Sigmoid colon (tissue), 7 donors: ENCODE data around the gene CNIH4. TPM values are rescaled to one million over a fixed set of nuclear protein-coding genes. Genes with fewer than 3 reads are reported as not detected.

Source experiments
- DNase-seq: peaks from one replicate; pipeline ENCODE4 v3.0.0-alpha.2; 2019
- H3K27ac ChIP-seq, 4 donors: fragments of 200-600 bp; sonication (generic); one replicate each; pipeline ENCODE4 v1.5.1; 2016 to 2019; ENCODE audit warnings: mild to moderate bottlenecking in 1 of 4
- H3K27me3 ChIP-seq, 3 donors: fragments of 200-600 bp; sonication (generic); one replicate each; pipeline ENCODE4 v1.5.1; 2019; ENCODE audit warnings: mild to moderate bottlenecking in 1 of 3
- H3K36me3 ChIP-seq, 4 donors: fragments of 200-600 bp; sonication (generic); one replicate each; pipeline ENCODE4 v1.5.1; 2016 to 2019
- H3K4me1 ChIP-seq, 4 donors: fragments of 200-600 bp; sonication (generic); one replicate each; pipeline ENCODE4 v1.5.1; 2017 to 2019
- H3K4me3 ChIP-seq, 4 donors: fragments of 200-600 bp; sonication (generic); one replicate each; pipeline ENCODE4 v1.5.1; 2017 to 2019; ENCODE audit warnings: mild to moderate bottlenecking in 2 of 4, moderate library complexity in 1 of 4
- H3K9me3 ChIP-seq, 4 donors: fragments of 200-600 bp in 3 of 4; sonication (generic) in 3 of 4; one replicate each; pipeline versions ENCODE4 v1.5.1 to v1.6.1; 2013 to 2019
- CTCF ChIP-seq, 4 experiments: fragments of 450-650 bp in 3 of 4; fragments of 200-600 bp in 1 of 4; IDR thresholded peaks; one replicate each; pipeline ENCODE4 v1.5.1; 2016 to 2019; ENCODE audit warnings: antibody characterized with exemption in 4 of 4, mild to moderate bottlenecking in 3 of 4, moderate library complexity in 2 of 4
- EP300 ChIP-seq, 4 donors: sonication (generic); formaldehyde crosslinking; IDR thresholded peaks; one replicate each; pipeline ENCODE4 v1.6.1; 2017; ENCODE audit warnings: antibody characterized with exemption in 4 of 4
- POLR2A ChIP-seq, 2 donors: fragments of 450-650 bp; IDR thresholded peaks; one replicate each; pipeline ENCODE4 v1.6.1; 2016; ENCODE audit warnings: antibody characterized with exemption in 2 of 2, mild to moderate bottlenecking in 2 of 2, moderate library complexity in 2 of 2
- POLR2AphosphoS5 ChIP-seq, 4 donors: sonication (generic); formaldehyde crosslinking; IDR thresholded peaks; one replicate each; pipeline ENCODE4 v1.6.1; 2017; ENCODE audit warnings: antibody characterized with exemption in 4 of 4
- WGBS, 2 donors: extraction: QIAGEN DNeasy Blood & Tissue Kit; methylation state at CpG; one replicate each; pipeline ENCODE4 v1.1.7; 2013; 5-methylcytosine and 5-hydroxymethylcytosine counted together
- intact Hi-C: fragments of 100-400 bp; cut with DNase I; formaldehyde crosslinking; loops from one replicate; pipeline ENCODE4 v1.15.1; 2023
- polyA plus RNA-seq, 3 donors: library from polyadenylated mRNA; stranded (reverse); fragments of 200-250 nt; gene quantifications; one replicate each; pipeline ENCODE4 v1.2.3, GENCODE V29; 2013
- total RNA-seq, 4 donors: library from RNA; depleted of rRNA; stranded (reverse); fragments of >200 nt; gene quantifications; one replicate each; pipeline ENCODE4 v1.1.0, GENCODE V29; 2016
- donor health status: healthy with polysubstance abuse.
- donor health status: Bipolar disorder and iron deficiency.
- donor health status: healthy.

CNIH4 gene
- total and polyA plus RNA-seq, 7 donors, result 26.0 to 65.5 (median 37.2) TPM

DNA sequence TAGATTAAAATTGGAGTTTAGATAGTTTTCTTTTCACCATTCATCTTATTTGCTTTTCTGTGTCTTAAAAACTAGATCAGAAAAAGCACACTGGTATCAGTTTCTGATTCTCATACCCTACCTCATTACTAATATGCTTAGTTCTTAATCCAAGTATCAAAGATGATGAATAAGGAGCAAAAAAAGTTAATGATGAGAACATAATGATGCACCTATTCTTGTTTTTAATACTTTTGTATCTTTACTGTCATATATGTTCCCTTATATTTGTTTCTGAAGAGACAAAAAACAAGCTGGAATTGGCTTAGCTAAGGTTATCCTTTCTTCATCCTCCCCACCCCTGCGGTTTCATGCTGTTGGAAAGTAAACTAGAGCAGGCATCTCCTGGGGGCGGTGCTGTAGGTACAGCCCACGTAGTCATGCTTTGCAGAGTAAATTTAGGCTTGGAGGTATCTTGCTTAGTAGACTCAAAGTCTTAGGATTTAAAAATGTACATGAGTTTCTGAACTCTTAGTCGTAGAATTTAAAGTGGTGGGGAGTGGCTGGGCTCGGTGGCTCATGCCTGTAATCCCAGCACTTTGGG lies 16.4 kb downstream of the CNIH4 start:
- TF ChIP-seq EP300 (IDR thresholded peaks at IDR 0.05) (no peak), POLR2A (IDR thresholded peaks at IDR 0.05) (no peak), POLR2AphosphoS5 (IDR thresholded peaks at IDR 0.05) (no peak), CTCF (IDR thresholded peaks at IDR 0.05) (no peak)

DNA sequence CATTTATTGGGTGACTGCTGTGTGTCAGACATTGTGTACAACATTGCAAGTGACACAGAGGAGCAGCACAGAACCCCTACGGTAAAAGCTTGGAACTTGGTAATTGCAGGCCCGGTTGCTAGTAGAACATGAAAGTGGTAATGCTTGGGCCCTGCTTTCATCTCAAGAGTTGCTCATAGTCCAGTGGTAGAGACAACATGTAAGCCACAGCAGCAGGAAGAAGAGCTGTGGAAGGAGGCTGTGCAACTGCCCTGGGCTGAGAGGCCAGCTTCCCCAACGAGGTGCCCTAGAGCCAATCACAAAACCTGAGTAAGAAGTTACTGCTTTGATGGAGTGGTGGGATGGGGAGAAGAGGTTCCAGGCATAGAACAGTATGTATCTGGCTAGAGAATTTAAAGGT lies 18.4 kb downstream of the CNIH4 start:
- peaks cover 19 to 87% (median 47%) of the 10 kb centered on the region in 4 donors for H3K36me3 ChIP-seq
- H3K4me1 ChIP-seq, result peaks cover 0 to 14% (median 0%) of the 10 kb centered on the region in 4 donors
- H3K9me3 ChIP-seq, result no peaks in the 10 kb centered on the region
- TF ChIP-seq EP300 (IDR thresholded peaks at IDR 0.05) (no peak), CTCF (IDR thresholded peaks at IDR 0.05) (no peak), POLR2A (IDR thresholded peaks at IDR 0.05) (no peak), POLR2AphosphoS5 (IDR thresholded peaks at IDR 0.05) (no peak)
- no peaks in the 10 kb centered on the region for H3K27me3 ChIP-seq
- no peak for DNase-seq
- no peak overlapping the region for H3K27ac ChIP-seq
- 75 to 79% methylated on average over 3 of the region's 3 CpGs for WGBS, 2 donors
- intact Hi-C loops, result no loop called here
- H3K4me3 ChIP-seq, result no peak overlapping the region

More for the DNA sequence above, 16.4 kb downstream of the CNIH4 start:
- intact Hi-C loops, result no loop called here
- H3K27me3 ChIP-seq, result no peaks in the 10 kb centered on the region
- H3K9me3 ChIP-seq, result no peaks in the 10 kb centered on the region
- peaks cover 0 to 14% (median 0%) of the 10 kb centered on the region in 4 donors for H3K4me1 ChIP-seq
- no peak overlapping the region for H3K4me3 ChIP-seq
- 92 to 94% methylated on average over 5 of the region's 5 CpGs for WGBS, 2 donors
- H3K27ac ChIP-seq, result no peak overlapping the region
- H3K36me3 ChIP-seq, result peaks cover 11 to 95% (median 54%) of the 10 kb centered on the region in 4 donors
- no peak for DNase-seq

- no peaks in the 10 kb centered on the region for H3K9me3 ChIP-seq
- H3K36me3 ChIP-seq, result peaks cover 13 to 71% (median 38%) of the 10 kb centered on the region in 4 donors
- intact Hi-C loops, result no loop called here
- 81 to 84% methylated on average over 2 of the region's 2 CpGs for WGBS, 2 donors
- peaks cover 0 to 14% (median 0%) of the 10 kb centered on the region in 4 donors for H3K4me1 ChIP-seq
- no peak for DNase-seq
- H3K27me3 ChIP-seq, result no peaks in the 10 kb centered on the region
- TF ChIP-seq CTCF (IDR thresholded peaks at IDR 0.05) (no peak), POLR2AphosphoS5 (IDR thresholded peaks at IDR 0.05) (no peak), POLR2A (IDR thresholded peaks at IDR 0.05) (no peak), EP300 (IDR thresholded peaks at IDR 0.05) (no peak)
- H3K27ac ChIP-seq, result peak overlapping the region in 1 of 4 donors; percentile 29
- H3K4me3 ChIP-seq, result no peak overlapping the region
These were observed 21.0 kb downstream of the CNIH4 start for GRCh38 chr1:224377676-224378006.

DNA sequence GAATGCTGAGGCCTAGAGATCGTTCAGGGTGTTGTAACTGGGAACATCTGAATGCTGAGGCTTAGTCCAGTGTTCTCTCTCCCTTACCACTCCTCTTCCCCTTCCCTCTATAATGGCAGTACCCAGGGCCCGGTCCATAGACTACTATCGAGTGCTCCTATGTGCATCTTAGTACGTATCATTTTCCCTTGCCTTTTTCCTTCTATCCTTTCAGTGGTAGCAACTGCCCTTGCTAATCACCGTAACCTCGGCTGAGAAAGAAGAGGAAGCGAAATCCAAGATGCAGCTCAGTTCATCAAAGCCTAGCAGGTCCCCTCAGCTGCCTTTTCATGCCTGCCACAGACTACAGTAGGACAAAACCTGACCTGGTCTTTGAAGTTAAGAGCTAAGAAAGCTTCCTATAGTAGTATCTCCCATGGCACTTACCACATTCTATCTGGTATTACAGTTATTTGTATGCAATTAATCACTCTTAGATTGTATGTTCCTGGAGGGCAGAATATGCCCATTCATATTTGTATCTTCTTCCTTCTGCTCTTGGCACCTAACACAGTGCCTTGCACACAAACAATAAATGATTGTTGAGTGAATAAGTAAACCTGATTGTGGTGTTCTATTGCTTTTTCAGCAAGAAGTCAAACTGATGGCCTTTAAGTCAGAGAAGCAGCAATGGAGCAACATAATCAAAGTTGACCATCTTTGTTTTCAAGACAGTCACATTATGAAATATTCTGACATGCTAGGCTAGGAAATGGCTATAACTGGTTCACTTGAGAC lies 22.4 kb downstream of the CNIH4 start:
- H3K36me3 ChIP-seq, result peaks cover 9 to 58% (median 30%) of the 10 kb centered on the region in 4 donors
- no peak overlapping the region for H3K27ac ChIP-seq
- DNase-seq, result no peak
- WGBS, 2 donors, result 79 to 89% methylated on average over 7 of the region's 7 CpGs
- TF ChIP-seq POLR2AphosphoS5 (IDR thresholded peaks at IDR 0.05) (no peak), EP300 (IDR thresholded peaks at IDR 0.05) (no peak), CTCF (IDR thresholded peaks at IDR 0.05) (no peak), POLR2A (IDR thresholded peaks at IDR 0.05) (no peak)
- intact Hi-C loops, result no loop called here
- H3K4me3 ChIP-seq, result no peak overlapping the region
- no peaks in the 10 kb centered on the region for H3K9me3 ChIP-seq
- no peaks in the 10 kb centered on the region for H3K27me3 ChIP-seq
- H3K4me1 ChIP-seq, result peaks cover 0 to 14% (median 0%) of the 10 kb centered on the region in 4 donors
